SH-SY5Y (cell line): ENCODE results near the gene SPSB3.

Source experiments
- GATA2 ChIP-seq: IDR thresholded peaks from 2 replicates; pipeline ENCODE4 v1.6.1; 2011; ENCODE audit warnings: mild to moderate bottlenecking, low read depth, low read length
- GATA3 ChIP-seq: IDR thresholded peaks from 2 replicates; pipeline ENCODE4 v1.6.1; 2011; ENCODE audit warnings: low read depth, mild to moderate bottlenecking, low read length, moderate library complexity

GRCh38 chr16:1758923-1759322 is 23.4 kb downstream of the SPSB3 start:
- TF ChIP-seq GATA3 (no peak), GATA2 (no peak)
